GM19043 (cell line): ENCODE data around the gene INPP5A.

ENCODE experiments used
- ATAC-seq: cut with Tn5 transposase; IDR thresholded peaks from one replicate; pipeline ENCODE4 v1.9.1; 2021; ENCODE audit warnings: low read depth; ENCODE audit not compliant: unreplicated experiment

Gene INPP5A

GRCh38 chr10:132710746-132711612 lies 173.4 kb downstream of the INPP5A start:
- ATAC-seq: no peak

- no peak for ATAC-seq
Measured at GRCh38 chr10:132711613-132712121, 174.1 kb downstream of the INPP5A start.

DNA sequence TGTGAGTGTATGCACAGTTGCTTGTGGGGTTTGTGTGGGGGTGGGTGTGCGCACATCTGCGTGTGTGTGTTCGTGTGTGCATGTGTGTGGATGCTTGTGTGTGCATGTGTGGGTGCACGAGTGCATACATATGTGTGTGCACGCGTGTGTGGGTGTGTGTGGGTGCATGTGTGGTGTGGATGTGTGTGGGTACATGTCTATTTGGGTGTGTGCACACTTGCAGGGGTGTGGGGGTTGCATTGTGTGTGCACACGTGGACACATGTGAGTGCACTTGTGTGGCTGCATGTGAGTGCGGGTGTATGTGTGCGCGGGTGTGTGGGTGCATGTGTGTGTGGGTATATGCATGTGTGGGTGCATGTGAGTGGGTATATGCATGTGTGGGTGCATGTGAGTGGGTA lies 174.7 kb downstream of the INPP5A start:
- ATAC-seq: no peak

DNA sequence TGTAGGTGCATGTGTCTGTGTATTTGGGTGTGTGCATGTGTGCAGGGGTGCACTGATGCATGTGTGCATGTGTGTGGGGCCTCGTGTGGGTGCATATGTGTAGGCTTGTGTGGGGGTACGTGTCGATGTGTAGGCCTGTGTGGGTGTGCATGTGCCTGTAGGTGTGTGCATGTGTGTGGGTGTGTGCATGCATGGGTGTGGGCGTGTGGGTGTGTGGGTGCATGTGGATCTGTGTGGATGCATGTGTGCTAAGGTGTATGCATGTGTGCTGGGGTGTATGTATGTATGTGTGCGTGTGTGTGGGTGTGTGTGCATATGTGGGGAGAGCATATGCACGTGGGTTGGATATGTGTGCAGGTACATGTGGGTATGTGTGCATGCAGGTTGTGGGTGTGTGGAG lies 175.2 kb downstream of the INPP5A start:
- ATAC-seq: no peak

GRCh38 chr10:132713421-132714095 lies 176.0 kb downstream of the INPP5A start:
- no peak for ATAC-seq

- no peak for ATAC-seq
Measured at GRCh38 chr10:132714096-132714985, 176.8 kb downstream of the INPP5A start.

GRCh38 chr10:132714986-132715775 lies 177.6 kb downstream of the INPP5A start:
- no peak for ATAC-seq

GRCh38 chr10:132715776-132716680 lies 178.4 kb downstream of the INPP5A start:
- no peak for ATAC-seq

DNA sequence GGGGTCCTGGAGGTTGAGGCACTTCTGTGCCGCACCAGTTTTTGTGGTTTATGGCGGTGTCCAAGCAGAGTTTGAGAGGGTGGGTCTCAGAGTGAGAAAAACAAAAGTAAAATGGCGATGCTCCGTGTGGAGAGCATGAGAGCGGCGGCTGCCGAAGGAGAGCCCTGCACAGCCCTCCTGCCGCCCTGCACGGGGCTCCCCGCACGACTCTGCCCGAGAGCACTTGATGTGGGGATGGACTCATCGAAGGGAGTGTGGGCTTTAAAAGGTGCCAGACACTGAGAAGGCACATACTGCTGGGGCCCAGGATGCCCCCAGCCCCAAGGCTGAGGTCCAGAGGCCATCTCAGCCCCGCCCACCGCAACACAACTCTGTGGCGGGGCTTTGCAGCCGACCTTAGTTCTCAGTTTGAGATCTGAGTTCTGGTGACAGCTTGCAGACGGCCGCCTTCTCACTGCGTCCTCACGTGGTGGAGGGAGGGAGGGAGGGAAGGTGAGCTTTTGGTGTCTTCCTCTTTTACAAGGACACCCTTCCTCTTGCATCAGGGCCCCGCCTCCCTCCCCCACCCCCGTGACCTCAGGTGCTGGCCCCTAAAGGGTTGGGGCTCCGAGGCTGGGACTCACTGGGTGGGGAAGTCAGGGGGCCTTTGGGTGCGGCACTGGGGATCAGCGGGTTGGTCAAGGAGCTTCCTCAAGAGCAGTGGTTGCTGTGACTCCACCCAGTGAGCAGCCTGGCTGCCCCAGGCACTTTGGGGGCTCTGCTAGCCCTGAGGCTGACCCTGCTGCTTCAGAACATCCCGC lies 179.3 kb downstream of the INPP5A start:
- no peak for ATAC-seq

- ATAC-seq: no peak
Measured at GRCh38 chr10:132721725-132722124, 184.1 kb downstream of the INPP5A start.

DNA sequence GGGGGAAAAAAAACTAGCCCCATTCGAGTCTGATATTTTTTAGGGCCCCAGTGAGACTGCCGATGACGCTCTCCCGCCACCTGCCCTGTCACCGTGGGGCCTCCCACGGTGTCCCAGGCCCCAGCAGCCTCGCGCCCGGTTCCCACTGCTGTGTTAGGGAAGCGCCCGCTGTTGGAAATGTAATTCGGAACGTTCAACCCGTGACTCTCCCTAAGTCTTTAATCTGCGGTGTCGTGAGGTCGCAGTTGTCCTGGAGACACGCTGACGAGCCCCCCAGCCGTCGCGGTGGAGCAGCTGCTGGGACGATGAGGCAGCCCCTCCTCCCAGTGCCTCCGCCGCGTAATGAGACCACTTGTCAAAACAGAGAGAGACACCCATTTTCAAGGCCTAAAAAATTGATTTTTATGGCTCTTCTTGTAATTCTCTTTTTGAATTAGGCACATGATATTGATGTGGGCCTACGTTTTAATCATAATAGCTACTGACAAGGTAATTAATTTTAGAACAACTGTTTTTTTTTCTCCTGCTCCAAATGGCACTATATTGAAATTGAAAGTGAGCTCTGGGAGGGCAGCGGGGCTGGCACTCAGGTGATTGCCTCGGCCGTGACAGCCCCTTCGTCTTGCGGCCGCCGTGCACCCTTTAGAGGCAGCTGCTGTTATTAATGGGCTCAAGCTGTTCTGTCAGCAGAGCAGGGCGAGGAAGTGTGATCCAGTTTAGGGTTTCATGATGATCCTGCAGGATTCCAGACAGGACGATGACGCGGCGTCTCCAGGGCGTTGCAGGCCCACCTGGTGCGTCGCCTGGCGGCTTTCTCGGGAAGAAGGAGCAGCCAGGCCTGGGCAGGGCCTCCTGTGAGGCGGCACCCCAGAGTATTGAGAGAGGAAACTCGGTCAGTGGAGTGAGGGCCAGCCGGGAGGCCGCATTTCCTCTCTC lies 185.1 kb downstream of the INPP5A start:
- no peak for ATAC-seq

- ATAC-seq: no peak
Measured at GRCh38 chr10:132723330-132723970, 185.9 kb downstream of the INPP5A start.

GRCh38 chr10:132724446-132724845 lies 186.9 kb downstream of the INPP5A start:
- ATAC-seq: no peak

GRCh38 chr10:132725202-132725601 lies 187.6 kb downstream of the INPP5A start:
- no peak for ATAC-seq

DNA sequence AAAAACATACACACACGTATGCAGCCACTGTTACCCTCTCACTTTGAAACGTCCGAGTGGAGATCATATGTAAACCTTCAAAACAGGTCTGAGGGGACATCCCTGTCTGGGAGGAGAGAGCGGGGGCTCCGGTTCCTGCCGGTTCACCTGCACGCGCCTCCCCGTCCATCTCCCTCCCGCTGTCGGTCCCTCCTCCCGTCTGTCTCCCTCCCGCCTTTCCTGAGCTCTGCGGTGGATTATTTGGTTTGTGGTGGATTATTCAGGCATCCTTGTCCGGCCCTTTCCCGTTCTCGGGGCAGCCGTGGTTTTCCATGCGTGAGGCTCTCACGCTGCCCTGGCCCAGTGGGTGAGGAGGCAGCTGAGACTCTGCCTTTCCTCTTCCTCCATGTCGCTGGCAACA lies 188.6 kb downstream of the INPP5A start:
- no peak for ATAC-seq

GRCh38 chr10:132726951-132727350 lies 189.4 kb downstream of the INPP5A start:
- no peak for ATAC-seq

DNA sequence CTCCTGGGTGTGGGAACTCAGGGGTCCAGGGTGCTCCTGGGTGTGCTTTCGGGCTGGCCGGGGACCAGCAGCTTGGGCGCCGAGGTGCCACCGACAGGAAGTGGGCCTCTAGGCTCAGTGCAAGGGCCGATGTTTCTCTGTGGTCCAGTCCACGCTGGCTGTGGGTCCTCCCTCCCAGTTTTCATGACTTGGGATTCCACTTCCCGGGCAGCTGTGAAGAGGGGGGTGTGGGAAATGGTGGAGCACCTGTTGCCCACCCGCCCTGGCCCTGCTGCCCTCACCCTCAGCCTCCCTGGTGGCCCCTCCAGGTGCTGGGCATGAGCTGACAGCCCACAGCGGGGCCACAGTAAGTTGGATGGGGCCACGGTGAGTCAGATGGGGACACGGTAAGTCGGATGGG lies 189.8 kb downstream of the INPP5A start:
- ATAC-seq: no peak
